Activated CD4-positive, alpha-beta T cell treated with anti-CD3 and anti-CD28 coated beads for 24 hours (primary cell): ENCODE measurements around the gene NDST3.
"Not testable (repeated sequence)": the region's sequence is repeated elsewhere in the genome, so short reads cannot be mapped to it uniquely, and the experiment has no call there.

Experiments used
- DNase-seq, 2 donors: peaks; one replicate each; pipeline ENCODE4 v3.0.0-alpha.2; 2020; ENCODE audit warnings: low read depth in 2 of 2

The NDST3 gene

DNA sequence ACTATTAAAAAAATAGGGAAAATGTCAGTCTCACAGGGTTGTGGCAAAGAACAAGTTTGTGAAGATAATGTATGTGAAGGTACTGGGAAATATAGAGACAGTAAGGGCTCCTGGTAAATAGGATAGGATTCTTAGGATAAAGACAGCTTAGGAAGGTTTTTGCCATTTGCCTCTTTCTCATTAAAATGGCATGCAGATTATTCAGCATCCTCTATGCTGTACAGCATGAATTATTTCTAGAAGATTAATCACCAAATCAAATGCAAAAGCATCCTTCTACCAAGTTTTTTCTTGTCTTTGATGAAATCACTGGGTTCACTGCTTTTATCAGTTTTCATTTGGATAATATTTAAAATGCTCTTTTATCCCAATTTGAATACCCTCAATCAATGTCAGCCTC, 142.8 kb downstream of the NDST3 start:
- DNase-seq = no peak

- DNase-seq = no peak
These were observed 146.5 kb downstream of the NDST3 start for GRCh38 chr4:118180776-118181175.

DNA sequence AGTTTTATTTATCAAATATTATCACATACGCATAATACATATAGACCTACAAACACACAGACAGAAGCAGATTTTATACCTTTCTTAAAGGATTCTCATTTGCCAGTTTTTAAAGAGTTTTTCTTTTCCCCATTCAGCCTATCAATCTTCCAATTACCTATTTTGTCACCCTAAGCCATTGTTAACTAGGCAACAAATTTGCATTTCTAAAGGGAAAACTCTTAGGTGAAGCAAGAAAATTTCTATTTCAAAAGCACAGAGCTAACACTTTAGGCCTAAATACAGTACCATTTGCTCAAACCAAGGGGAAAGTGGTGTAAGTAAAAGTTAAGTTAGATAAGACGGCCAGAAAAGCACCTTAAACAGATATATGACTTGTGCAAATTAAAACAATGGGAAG, 156.6 kb downstream of the NDST3 start:
- no peak for DNase-seq

DNA sequence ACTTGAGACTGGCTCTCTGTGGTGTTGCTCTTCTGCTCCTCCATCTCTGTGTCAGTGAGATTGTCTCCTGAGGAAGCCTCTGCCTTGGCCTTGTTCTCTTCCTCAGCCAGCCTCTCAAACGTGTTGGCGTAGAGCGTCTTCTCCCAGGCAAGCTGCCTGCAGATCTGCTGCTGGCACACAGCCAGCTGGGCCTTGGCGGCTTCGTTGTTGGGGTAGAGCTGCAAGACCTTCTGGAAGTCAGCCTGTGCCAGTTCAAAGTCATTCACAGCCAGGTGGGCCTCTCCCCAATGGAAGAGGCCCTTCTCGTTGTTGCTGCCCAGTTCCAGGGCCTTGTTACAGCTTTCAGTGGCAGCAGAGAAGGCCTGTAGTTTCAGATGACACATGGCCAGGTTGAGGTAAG, 159.1 kb downstream of the NDST3 start:
- no peak for DNase-seq

GRCh38 chr4:118206627-118207026, 172.3 kb downstream of the NDST3 start:
- DNase-seq = no peak

GRCh38 chr4:118213101-118213500, 178.8 kb downstream of the NDST3 start:
- DNase-seq = no peak

- no peak for DNase-seq
These were observed 181.5 kb downstream of the NDST3 start for GRCh38 chr4:118215826-118216225.

GRCh38 chr4:118221227-118221800, 187.0 kb downstream of the NDST3 start:
- DNase-seq = no peak

- DNase-seq = no peak
These were observed 190.1 kb downstream of the NDST3 start for GRCh38 chr4:118224243-118224829.

DNA sequence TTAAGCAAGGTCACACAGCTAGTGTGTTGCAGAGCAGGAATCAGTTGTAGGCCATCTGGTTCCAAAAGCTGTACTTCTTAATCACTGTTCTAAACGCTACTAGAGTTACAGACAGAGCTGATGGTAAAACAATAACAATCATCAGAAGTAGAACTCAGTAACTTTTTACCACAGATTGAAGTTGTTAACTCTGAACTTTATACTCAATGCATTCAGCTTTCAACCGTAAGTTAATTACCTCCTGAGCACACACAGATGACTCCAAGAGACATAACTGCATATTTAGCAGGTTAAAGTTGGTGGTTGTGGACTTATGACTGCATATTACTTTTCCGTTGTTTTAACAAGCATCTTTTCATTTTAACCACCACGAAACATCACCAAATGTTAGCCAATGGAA, 191.2 kb downstream of the NDST3 start:
- DNase-seq = no peak

DNA sequence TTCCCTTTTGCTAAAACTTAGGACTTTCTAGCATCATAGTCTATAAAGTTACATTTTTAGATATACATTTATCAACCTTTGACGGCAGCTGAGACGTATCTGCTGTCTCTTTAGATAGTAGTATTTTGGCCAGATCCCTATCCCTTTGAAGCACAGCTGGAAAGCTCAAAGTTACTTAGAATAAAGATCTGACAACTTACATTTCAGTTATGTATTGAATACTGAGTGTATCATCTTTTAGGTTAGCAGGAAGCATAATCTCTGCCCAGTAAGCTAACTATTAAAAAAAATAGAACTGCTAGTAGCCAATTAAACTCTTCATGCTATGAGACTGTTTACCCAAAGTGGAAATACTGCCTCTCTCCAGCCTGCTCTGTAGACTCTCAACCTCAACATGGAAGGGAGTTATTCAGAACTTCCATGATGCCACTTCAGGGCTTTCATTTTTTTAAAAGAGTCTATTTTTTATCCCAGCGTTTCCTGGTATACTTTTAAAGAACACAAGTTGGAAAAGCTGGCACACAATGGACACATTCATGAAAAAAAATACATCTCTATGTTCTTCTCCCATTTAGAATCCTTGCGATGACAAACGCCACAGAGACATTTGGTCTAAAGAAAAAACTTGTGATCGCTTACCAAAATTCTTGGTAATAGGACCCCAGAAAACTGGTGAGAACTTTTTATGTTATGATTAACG, 192.2 kb downstream of the NDST3 start:
- no peak for DNase-seq

- DNase-seq = no peak
These were observed 201.4 kb downstream of the NDST3 start for GRCh38 chr4:118235566-118236120.

DNA sequence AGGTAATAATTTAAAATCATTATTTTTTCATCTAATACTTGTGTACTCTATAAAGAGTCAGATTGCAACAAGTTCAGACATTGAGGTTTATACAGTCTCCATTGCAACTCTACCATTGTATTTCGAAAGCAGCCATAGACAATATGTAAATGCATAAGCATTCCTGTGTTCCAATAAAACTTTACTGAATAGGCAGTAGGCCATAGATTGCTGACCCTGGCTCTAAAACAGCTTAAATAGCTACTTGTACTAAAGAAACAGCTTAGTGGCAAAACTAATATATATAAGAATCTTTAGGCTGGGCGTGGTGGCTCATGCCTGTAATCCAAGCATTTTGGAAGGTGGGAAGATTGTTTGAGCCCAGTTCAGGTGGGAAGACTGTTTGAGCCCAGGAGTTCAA, 203.2 kb downstream of the NDST3 start:
- DNase-seq = no peak

DNA sequence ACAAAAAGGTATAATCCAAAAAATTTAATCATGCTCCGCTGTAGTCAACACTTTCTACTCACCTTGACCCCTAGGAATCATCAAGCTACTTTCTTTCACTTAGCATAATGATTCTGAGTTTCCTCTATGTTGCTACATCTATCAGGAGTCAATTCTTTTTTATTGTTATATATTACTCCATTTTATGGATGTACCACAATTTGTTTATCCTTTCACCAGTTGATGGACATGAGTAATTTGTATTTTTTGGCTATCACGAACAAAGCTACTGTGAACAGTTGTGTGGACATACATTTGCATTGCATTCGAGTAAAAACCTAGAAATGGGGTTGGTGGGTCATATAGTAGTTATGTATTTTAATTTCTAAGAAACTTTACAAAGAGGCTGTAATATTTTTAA, 215.6 kb downstream of the NDST3 start:
- DNase-seq = no peak

DNA sequence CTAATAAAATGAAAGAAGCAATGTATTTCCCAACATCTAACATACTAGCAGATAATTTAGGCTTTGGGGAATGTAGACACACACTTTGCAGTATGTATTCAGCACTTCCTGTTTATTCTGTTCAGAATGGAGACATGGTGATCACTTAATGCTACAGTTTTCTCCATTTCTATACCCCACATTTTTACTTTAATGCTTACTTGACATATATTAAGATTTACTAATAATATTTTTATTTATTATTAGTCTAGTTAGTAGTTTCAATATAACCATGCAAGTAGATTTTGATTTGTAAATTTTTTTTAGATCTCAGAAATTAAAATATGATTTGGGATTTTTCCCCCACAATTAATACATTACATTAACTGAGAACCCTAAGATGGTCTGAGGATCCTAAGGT, 220.1 kb downstream of the NDST3 start:
- DNase-seq = no peak

- no peak for DNase-seq
These were observed 224.8 kb downstream of the NDST3 start for GRCh38 chr4:118259111-118259510.

GRCh38 chr4:118260309-118260708, 226.0 kb downstream of the NDST3 start:
- DNase-seq = no peak

DNA sequence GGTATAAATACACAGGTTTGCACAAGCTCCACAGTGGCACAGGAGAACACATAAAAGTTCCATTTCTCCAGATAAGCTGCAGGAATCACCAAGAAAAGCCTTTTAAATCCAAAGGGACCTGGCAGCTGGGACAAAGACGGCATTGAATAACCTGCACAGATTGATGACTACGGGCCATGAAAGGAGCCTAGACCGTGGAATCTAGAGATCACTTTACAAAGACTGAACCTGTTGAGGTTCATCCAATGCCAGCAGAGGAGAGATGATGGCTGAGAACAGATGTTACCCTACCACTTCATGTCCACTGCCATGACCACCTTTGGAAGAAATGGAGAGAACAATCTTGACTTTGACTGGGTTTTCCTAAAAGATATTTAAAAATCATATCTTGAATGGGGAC, 229.8 kb downstream of the NDST3 start:
- no peak for DNase-seq

GRCh38 chr4:118265312-118266144, 231.2 kb downstream of the NDST3 start:
- no peak for DNase-seq

GRCh38 chr4:118266145-118266496, 231.8 kb downstream of the NDST3 start:
- not testable (repeated sequence) for DNase-seq

- no peak for DNase-seq
These were observed 234.5 kb downstream of the NDST3 start for GRCh38 chr4:118268780-118269179.

- DNase-seq = no peak
These were observed 236.2 kb downstream of the NDST3 start for GRCh38 chr4:118270492-118270891.
